GM21381 (cell line): Measurements from ENCODE around the gene PFKFB1.
"Not testable (repeated sequence)": the region's sequence is repeated elsewhere in the genome, so short reads cannot be mapped to it uniquely, and the experiment has no call there.

Source experiments
- ATAC-seq: cut with Tn5 transposase; IDR thresholded peaks from one replicate; pipeline ENCODE4 v1.9.1; 2021; ENCODE audit warnings: mild to moderate bottlenecking, moderate library complexity; ENCODE audit not compliant: unreplicated experiment

Gene PFKFB1

GRCh38 chrX:54994668-54995351 lies 822 bp upstream of the PFKFB1 start:
- no peak for ATAC-seq

DNA sequence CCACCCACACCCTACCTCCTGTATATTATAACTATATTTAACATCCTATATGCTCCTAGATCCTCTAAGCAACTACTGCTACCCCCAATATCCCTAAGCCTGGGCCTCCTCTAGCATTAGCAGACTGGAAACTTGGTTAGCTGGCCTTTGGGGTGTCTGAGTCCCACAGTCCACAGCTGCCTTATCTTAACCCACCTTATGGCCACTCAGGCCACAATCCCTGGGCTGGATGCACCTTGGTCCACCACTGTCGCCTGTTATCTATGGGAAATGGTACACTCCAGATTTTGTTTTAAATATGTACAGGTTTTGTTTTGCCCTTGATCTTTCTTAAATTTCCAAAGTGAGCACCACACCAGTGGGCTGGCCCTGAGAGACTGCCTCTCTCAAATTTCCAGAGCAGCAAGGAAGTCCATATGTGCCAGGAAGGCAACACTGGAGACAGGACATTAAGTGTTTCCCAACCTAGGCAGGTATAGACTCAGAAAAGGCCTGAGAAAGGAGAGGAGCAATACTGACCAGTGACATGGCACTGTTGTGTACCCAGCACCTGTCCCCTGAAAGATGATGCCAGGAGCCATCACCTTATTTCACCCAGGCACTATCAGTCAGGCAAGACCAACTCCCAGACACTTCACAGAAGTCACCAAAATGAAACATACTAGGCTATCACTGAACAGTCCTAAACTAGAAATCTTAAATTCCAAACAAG lies 921 bp downstream of the PFKFB1 start:
- no peak for ATAC-seq

DNA sequence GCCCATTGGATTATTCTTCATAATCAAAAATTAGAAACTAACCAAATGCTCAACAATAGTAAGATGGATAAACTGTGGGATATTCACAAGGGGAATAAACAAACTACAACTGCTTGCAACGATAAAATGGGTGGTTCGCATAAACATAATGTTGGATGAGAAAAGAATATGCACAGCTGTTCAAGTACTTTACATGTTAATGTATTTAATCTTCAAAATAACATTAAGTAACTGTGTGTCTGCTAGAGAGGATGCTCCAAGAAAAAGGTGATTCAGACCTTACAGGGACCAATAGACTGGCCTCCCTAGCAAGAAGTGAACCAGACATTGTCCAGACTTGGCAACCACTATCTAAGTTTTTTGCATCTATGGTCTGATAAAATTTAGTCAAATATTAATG lies 2.3 kb downstream of the PFKFB1 start:
- no peak for ATAC-seq

DNA sequence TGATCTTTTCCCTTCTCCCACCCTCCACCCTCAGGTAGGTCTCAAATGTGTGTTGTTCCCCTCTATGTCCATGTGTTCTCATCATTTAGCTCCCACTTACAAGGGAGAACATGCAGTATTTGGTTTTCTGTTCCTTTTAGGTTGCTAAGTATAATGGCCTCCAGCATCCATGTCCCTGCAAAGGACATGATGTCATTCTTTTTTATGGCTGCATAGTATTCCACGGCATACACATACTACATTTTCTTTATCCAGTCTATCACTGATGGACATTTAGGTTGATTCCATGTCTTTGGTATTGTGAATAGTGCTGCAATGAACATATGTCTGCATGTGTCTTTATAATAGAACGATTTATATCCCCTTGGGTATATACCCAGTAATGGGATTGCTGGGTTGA lies 10.7 kb downstream of the PFKFB1 start:
- not testable (repeated sequence) for ATAC-seq

DNA sequence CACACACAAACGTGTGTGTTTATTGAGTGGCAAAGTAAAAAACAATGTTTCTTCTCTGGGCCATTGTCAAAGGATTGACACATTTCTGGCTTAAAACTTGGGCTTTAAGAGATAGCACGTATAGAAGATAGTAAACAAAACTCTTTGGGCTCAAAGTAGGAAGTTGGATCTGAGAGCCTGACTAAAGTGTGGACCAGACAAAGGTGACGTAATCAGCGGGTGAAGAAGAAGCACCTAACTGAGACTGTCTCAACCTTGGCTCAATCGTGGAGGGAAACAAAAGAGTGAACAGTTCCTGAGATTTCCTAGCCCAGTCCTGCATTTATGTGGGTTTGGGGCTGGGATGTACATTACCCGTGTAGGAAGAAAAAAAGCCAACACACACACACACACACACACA lies 13.7 kb downstream of the PFKFB1 start:
- ATAC-seq, result no peak

GRCh38 chrX:54979432-54979831 lies 14.6 kb downstream of the PFKFB1 start:
- no peak for ATAC-seq

DNA sequence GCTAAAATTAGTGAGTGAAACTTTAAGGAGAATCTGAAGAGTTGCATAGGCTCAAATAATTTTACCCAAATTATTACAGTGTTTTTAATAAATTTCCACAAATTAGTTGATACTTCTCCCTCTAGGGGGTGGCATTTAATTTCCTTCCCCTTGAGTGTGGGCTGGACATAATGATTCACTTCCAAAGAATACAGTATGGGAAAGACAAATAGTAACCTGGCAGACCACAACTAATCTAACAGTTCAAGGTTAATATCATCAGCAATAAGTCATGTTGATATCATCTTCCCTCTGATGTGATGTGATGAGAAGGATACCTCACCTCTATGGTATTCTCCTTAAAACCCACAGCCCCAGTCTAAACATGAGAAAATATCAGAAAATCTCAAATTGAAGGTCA lies 15.5 kb downstream of the PFKFB1 start:
- no peak for ATAC-seq

GRCh38 chrX:54977387-54977786 lies 16.6 kb downstream of the PFKFB1 start:
- no peak for ATAC-seq

DNA sequence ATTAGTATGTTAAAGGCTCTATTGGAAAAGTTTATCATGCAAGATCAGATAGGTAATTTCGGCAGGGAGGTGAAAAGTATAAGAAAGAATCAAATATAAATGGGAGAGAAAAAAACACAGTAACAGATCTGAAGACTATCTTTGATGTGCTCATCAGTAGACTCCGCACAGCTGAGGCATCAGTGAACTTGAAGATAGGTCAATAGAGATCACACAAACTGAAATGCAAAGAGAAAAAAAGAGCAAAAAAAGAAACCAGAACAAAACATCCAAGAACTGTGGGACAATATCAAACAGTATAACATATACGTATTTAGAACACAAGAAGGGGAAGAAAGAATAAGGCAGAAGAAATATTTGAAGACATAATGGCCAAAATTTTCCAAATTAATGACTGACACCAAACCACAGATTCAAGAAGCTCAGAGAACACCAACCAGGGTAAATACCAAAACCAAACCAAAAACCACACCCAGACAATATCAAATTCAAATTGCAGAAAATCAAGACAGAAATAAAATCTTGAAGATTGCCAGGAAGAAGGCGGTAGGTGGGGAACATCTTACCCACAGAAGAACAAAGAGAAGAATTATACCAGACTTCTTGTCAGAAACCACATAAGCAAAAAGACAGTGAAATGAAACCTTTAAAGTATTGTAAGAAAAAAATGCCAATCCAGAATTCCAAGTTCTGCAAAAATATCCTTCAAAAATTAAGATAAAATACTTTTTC lies 29.1 kb downstream of the PFKFB1 start:
- no peak for ATAC-seq

DNA sequence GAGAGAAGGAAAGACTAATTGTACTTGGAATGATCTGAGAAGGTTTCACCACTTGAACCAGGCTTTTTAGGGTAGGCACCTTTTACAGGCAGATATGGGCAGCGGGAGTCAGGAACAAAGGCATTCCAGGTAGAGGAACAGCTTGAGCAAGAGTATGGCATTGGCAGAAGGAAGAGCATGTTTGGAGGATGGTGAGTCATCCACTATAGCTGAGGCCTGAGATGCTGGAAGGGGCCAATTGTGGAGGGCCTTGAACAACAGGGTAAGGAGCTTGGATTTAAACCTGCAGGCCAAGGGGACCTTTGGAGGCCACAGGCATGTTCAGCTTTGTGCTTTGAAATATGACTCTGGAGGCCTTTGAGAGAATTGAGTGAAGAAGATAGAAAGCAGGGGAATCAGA lies 32.2 kb downstream of the PFKFB1 start:
- no peak for ATAC-seq

- no peak for ATAC-seq
These were observed 43.1 kb downstream of the PFKFB1 start for GRCh38 chrX:54950730-54951375.

DNA sequence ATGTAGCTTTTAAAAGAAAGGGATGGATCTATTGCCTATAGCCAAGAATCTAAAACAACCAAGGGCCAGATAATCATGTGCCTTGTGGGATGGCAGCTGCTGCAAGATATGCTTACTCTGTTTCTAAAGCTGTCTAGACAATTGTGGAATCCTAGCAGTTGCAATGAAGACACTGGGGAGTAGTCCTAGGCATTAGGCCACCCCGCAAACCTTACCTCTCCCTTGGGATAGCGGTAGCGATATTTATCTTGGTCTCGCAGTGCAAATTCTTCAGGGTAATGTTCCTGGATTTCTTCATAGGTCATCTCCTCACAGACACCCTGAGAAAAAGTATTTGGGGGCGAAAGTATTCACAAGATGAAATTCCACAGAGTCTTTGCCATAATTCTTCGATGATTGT lies 48.8 kb downstream of the PFKFB1 start:
- no peak for ATAC-seq

GRCh38 chrX:54944816-54945215 lies 49.2 kb downstream of the PFKFB1 start:
- ATAC-seq, result no peak

- no peak for ATAC-seq
These were observed 56.6 kb downstream of the PFKFB1 start for GRCh38 chrX:54937416-54937815.

DNA sequence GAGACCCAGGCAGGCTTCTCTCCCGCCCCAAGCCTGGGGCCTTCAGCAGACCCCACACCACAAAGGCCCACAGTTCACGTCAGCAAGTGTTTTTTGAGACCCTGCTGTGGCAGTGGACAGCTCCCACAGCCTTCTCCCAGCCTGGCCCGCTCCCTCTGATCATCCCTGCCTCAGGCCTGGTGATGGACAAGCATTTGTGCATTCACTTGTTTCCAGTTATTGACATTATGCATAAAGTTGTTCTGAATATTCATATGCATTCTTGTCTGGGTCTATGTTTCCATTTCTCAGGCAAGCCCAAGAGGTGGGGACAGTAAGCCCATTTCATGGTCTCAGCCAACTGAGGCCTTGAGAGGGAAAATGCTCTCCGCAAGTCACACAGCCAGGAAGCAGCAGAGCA lies 58.7 kb downstream of the PFKFB1 start:
- no peak for ATAC-seq

DNA sequence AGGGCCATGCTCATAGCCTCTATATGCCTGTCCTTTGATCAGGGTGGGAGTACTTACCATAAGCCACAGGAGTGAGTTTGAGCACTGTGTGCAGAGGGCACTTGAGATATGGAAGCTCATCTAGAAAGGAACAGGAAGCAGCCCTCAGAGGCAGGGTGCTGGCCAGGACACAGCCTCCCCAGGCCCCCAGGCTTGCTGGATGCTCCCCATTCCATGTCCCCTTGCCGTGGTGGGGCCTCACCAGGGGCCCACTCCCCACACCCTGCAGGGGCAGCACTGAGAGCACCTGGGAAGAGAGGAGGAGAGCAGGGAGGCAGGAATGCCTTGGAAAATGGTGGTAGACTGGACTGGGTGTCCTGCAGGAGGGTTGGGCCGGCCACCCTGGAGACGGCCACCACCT lies 59.1 kb downstream of the PFKFB1 start:
- ATAC-seq, result no peak

DNA sequence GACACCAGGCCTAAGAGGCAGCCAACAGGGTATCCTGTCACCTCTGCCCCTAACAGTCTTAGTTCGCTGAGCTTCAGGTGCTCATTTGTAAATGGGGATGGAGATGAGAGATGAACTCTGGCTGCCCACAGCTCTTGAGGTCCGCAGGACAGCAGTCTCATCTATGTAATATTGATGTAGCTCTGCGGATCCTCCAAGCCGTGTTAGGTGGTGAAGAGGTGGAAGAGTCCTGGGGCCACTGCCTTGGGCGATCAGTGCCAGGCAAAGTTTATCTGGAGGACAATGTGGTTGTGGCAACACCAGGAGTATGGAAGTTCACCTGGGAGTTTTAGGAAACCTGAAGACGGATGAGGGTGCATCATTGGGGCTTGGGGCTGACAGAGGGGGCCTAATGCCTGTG lies 59.9 kb downstream of the PFKFB1 start:
- no peak for ATAC-seq

DNA sequence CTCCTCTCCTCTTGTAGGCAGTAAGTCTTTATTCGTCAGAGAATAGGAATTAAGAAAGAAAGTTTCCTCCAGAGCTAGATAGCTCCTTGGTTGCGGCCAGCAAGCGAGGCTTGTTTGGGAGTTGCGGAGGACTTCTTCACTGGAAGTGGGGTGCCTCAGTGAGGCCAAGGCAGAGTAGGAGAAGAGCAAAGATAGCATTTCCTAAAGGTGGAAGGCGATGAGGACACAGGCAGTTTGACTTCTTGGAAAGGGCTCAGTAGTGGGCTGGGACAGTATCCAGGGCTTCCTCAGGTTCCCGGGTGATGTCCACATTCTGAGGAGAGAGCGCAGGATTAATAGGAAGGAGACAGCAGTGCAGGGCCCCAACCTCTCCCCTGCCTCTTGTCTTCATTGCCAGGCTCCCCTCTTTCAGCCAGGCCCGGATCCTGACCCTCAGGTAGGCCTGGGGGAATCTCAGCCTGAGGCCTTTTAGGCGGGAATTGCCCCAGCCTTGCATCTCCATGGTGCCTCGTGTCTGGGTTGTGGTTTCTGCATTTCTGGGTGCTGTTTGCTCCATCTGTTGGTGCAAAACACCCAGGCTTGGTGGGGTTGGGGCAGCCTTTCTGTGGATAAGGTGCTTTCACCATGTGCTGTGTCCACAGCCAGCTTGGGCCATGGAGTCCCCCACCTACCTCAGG lies 60.7 kb downstream of the PFKFB1 start:
- no peak for ATAC-seq

- no peak for ATAC-seq
These were observed 62.9 kb downstream of the PFKFB1 start for GRCh38 chrX:54931107-54931506.

DNA sequence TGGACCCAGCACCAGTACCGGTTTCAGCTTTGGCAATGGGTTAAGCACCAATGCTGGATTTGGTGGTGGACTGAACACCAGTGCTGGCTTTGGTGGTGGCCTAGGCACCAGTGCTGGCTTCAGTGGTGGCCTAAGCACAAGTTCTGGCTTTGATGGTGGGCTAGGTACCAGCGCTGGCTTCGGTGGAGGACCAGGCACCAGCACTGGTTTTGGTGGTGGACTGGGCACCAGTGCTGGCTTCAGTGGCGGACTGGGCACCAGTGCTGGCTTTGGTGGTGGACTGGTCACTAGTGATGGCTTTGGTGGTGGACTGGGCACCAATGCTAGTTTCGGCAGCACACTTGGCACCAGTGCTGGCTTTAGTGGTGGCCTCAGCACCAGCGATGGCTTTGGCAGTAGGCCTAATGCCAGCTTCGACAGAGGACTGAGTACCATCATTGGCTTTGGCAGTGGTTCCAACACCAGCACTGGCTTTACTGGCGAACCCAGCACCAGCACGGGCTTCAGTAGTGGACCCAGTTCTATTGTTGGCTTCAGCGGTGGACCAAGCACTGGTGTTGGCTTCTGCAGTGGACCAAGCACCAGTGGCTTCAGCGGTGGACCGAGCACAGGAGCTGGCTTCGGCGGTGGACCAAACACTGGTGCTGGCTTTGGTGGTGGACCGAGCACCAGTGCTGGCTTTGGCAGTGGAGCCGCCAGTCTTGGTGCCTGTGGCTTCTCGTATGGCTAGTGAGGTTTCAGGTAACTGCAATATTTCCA lies 63.5 kb downstream of the PFKFB1 start:
- no peak for ATAC-seq
